ENCODE measurements around the gene ABCA13.

- TF ChIP-seq CTCF (conservative IDR thresholded peaks at IDR 0.05; ENCODE audit: low read depth, low read length) (no peak), EZH2 (IDR thresholded peaks at IDR 0.05; ENCODE audit: low read length, unreplicated experiment) (no peak), EZH2phosphoT487 (IDR thresholded peaks at IDR 0.05; ENCODE audit: borderline replicate concordance, low read length) (no peak)
Measured at GRCh38 chr7:48249166-48249565, 77.9 kb downstream of the ABCA13 start.

Data from PC-3 (cell line).